ENCODE measurements around the gene OR10J4.
"Not testable (repeated sequence)": the region's sequence is repeated elsewhere in the genome, so short reads cannot be mapped to it uniquely, and the experiment has no call there.

OR10J4 gene

DNA sequence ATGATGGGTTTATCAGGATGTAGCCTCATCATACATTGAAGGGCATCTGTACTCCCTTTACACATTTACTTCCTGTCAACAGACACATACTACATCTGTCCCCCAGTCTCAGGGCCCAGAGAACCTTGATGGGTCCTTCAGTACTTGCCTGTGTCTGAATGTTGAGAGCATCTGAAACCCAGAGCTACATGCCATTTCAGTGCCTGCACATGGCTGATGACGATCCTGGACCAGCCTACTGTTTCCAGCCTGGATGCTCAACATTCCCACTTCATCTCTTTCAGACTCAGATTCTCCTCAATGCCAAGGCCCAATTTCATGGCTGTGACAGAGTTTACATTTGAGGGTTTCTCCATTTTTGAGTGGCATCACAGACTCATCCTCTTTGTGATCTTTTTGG, at the start of gene OR10J4:
TSS of gene OR10J4 (plus strand) at position 301 of the 400 bp plus-strand sequence.
- DNase-seq (ENCODE audit: low read depth), result no peak

DNA sequence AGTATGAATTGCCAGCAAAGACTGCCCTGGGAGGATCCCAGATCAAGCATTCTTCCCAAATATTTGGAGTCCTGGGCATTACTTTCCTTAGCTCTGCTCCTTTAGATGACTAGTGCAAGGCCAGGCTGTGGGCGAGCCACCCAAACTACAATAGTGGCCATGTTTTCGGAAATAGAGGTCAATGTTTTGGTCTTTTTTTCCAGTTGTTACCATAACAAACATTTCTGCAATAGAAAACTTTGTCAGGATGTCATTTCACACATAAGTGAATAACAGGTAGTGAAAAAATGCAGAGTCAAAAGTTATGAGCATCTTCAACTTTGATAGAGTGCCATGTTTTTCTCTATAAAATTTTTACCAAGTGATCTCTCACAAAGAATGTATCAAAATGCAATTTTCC, 25.2 kb upstream of the OR10J4 start:
- DNase-seq (ENCODE audit: low read depth), result no peak

DNA sequence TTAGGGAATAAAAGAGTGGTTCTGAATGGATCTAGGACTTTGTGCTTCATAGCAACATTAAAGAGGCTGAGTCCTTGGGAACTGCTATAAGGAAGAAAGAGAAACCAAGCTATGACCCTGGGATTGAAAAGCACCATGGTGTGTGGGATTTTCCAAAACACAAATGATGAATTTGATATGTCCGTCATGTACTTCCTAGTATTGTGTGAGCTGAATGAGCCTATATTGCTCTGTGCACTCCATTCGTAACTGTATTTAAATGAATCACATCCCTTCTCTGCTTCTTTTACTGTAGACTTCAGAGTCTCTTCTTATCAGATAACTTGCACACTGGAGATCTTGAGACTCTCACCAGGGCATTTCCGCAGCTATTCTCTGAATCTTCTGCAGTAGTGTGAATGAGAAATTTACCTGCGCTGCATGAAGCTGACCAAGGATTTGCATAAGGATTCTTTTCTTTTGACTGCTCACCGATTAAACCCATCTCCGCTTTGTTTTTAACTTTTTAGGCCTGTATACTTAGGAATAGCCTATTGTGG, 23.1 kb upstream of the OR10J4 start:
- no peak for DNase-seq (ENCODE audit: low read depth)

DNA sequence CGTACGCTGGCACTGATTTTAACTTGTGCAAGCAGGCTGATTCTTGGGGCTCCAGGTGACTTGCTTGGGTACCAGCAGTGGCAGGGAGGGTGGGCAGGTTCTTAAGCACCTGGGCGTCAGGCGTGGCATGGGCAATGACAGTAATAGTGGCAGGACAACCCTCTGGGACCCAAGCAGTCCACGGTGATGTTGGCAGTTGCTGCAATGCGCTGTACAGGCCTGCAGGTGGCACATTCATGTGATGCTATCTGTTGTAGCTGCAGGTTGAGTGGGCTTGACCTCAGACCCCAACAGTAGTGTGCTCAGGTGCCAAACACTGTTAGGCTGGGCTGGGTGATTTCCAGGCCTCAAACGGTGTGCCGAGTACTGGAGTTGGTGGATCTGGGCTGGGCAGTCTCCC, 10.2 kb upstream of the OR10J4 start:
- DNase-seq (ENCODE audit: low read depth), result no peak

DNA sequence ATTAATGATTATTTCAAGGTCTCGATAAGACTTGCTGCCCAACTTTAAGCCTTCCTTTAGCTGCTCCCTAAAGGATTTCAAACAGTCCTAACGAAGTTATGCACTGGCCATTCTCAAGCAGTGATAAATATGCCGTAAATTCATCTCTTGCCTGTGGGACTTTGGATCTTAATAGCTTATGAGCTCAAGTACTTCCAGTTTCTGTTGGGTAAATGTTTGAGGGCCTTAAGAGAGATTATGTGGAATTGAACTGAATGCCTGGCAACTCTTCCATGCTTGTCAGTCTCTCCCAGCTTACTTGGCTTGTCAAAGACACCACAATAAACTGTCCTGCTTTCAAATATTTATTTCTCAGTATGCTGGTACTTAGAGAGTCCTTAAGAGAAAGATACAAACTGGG, 3.5 kb upstream of the OR10J4 start:
- no peak for DNase-seq (ENCODE audit: low read depth)

DNA sequence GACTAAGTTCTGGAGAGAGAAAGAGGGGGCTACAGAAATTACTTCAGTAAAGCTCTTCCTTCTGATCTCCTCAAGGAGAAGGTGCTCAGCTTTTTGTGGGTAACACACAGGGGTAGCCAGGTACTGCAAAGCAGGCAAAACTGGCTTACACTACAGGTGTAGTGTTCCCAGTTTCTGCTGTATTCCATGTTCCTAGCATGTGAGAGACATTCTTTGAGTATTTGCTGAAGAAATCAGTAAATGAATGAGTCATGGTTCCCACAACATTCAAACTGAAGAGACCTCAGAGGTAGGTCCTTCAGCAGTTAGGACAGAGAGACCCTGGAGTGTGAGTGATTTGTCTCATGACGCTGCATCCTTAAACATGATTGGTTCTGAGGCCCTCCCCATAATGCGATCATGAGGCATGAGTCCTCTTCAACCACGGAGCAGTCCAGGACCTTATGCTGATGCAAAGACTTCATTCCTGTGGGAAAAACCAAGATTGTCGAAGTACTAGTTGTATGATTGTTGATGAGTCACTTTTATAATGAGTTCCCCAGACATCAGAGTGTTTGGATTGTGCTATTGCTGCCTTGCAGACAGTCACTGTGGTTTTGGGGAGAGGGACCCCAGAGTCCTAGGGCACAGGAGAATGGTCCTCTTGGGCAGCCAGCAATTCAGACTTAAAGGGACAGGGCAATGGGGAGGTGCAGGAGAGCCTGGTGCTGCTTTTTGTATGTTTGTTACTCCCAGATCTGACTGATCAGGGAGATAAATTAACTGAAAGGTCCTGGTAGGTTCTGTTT, 2.7 kb upstream of the OR10J4 start:
- DNase-seq (ENCODE audit: low read depth), result no peak

DNA sequence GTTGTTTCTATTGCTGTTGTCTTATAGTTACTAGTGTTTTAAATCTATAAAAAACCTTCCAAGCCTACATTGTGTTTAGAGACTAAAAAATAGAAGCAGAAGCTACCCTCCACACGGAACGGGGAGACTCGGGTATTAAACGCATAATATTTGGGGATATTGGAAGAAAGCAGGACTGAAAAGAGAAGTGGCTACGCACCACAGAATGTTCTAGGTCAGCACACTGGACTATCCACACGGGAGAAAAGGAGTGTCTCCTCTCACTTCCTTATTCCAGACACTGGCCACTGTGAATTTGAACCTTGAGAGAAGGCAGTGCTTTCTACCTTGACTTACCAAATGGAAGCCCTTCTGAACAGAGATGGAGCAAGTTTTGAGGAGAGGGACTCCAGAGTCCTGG, 1.0 kb upstream of the OR10J4 start:
- DNase-seq (ENCODE audit: low read depth), result no peak

DNA sequence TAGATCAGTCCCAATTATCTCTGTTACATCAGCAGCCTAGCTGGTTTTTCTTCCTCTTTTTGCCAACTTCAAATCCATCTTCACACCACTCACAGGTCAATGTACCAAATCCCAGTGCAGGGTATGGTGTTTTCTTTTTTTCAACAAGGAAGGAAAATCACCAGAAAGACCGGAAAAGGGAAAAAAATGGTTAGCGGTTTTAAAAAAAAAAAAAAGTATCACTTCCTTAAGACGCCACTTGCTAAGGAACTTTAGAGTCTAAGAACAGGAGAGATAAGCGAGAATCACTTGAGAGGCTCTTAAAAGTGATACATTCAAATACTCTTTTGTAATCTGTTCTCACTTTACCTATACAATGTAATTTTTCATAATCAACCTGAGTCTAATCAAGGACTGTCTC, 4.5 kb downstream of the OR10J4 start:
- no peak for DNase-seq (ENCODE audit: low read depth)

DNA sequence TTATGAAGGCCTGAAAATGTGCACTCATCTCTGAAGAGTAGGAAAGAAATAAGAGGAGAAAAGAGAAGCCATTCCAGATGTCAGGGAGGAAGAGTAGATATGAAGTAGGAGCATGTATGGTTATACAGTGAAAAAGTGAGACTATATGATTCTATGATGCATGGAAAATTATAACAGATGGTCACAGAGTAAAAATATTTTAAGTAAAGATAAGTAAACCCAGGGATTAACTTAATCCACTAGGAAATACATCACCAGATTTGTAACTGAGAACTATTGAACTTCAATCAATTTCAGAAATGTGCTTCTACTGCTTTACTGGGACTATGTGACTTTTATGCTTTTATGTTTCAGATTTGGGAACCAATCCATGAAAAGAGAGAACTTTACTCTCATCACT, 7.4 kb downstream of the OR10J4 start, which contains the start of gene OR10J1:
TSS of gene OR10J1 (plus strand) at position 301 of the 400 bp plus-strand sequence. CDS start at position 371, 70 bp downstream.
- no peak for DNase-seq (ENCODE audit: low read depth)

DNA sequence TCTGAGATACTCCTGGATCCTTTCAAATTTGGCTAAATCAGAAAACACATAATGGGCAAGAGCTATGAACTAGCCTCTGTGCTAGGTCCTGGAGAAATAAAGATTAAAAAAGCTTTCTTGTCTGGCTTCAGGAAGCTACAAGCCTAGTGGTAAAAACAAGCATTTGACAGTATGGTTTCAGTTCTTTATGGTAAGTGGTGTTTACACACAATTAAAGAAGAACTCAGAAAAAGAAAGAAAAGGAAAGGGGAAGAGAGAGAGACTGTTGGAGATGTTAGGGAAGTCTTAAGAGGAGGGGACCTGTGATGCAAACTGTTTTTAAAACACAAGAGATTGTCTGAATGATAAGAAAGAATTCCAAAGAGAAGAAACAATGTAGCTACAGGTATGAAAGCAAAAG, 9.4 kb downstream of the OR10J4 start:
- no peak for DNase-seq (ENCODE audit: low read depth)

DNA sequence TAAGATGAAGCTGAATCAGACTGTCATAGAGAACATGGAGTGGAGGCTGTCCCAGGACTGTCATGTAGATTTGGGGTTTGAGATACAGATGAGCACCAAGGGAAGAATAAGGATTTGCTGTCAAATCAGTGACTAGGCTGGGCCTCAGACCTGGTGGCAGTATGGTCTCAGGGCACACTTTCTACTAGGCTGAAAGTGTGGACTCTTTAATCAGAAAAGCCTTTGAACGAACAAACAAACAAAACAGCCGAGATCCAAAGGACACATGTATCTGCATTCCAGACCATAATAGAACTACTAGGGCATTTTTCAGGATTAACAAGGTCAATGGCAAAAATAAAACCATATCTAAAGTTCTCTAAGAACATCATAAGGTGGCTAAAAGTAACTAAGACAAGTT, 10.4 kb downstream of the OR10J4 start:
- DNase-seq (ENCODE audit: low read depth), result no peak

DNA sequence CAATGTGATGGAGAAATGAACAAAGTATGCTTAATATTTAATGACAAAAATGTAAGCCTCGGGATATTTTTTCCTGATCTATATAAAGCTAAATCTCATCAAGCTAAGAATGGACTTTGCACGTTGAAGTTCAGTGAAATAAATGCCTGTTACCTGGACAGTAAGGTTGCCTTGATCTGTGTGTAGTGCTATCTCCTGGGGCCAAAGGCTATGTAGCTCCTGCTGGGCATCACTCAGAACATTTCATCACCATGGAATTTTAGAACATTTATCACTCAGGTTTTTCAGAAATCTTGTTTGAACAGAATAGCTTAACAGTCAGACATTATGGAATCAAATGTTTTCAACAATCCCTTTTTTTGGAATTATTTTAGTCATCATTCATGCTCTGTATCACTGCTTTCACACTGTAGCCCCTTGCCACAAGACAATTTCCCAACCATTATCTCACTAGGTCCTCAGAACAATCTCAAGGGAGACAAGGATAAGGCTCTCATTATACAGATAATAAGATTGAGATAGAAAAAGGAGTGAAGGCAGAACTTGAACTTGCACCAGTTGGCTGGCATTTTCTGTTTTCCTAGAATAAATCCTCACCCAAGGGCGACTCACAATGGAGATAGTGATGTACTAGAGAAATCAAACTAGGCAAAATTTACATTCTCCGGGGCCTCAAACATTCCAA, 11.2 kb downstream of the OR10J4 start:
- no peak for DNase-seq (ENCODE audit: low read depth)

DNA sequence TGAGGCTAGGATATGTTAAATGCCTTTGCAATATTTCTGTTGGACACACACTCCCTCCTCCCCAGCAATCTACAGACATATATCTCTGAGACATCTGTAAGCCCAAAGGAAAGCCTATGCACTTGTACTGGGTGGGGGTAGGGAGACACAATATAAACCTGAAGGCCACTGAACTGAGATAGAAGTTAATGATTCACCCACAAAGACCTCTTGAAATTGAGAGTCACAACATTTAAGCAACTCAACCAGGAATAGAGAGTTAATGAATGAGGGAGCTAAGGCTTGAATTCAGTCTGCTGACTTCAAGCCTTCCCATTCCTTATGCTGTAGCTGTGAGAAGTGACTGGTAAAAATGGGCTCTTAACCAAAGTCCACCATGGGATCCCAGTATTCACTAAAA, 12.5 kb downstream of the OR10J4 start:
- DNase-seq (ENCODE audit: low read depth), result no peak

DNA sequence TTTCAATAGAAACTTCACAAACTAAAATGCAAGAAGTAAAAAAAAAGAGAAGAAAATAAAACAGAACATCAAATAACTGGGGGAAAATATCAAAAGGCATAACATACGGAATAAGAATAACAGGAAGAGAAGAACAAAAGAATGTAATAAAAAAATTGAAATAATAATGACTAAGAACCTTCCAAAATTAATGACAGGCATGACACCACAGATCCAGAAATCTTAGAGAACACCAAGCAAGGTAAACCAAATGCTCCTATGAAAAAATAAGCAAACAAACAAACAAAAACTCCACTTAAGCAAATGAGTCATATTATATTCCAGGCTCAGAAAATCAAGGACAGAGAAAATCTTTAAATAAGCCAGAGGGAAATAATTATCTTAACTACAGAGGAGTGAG, 16.2 kb downstream of the OR10J4 start:
- no peak for DNase-seq (ENCODE audit: low read depth)

DNA sequence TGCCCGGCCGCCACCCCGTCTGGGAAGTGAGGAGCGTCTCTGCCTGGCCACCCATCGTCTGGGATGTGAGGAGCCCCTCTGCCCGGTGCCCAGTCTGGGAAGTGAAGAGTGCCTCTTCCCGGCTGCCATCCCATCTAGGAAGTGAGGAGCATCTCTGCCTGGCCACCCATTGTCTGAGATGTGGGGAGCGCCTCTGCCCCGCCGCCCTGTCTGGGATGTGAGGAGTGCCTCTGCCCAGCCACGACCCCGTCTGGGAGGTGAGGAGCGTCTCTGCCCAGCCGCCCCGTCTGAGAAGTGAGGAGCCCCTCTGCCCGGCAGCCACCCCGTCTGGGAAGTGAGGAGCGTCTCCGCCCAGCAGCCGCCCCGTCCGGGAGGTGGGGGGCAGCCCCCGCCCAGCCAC, 17.6 kb downstream of the OR10J4 start:
- DNase-seq (ENCODE audit: low read depth), result not testable (repeated sequence)

DNA sequence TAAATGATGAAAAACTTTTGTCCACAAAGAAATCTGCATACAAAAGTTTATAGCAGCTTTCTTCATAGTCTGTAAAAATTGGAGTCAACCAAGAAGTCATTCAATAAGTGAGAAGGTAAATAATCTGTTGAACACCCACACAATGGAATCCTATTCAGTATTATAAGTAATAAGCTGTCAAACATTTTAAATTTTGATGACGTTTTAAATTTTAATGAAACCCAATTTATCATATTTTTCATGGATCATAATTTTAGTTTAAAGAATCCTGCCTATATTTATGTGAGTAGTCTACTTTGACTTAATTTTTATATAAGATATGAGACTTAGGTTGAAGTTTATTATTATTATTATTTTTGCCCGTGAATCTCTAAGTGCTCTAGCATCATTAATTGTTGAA, 27.5 kb downstream of the OR10J4 start:
- no peak for DNase-seq (ENCODE audit: low read depth)

DNA sequence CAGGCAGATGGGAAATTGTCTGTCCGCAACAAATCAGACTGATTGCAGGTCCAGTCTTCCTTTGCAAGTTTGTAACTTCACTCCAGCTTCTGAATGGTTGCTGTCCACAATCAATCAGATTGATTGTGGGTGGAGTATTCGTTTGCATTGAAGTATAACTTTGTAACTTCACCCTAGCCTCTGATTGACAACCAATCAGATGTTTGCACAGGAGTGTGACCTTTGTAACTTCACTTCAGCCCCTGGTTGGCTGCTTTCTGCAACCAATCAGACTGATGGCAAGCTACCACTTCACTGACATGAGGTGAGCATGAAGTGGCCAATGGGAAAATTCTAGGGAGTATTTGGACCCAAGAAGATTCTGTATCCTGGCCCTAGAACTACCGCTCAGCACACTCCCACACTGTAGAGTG, 33.2 kb downstream of the OR10J4 start:
- DNase-seq (ENCODE audit: low read depth), result no peak

DNA sequence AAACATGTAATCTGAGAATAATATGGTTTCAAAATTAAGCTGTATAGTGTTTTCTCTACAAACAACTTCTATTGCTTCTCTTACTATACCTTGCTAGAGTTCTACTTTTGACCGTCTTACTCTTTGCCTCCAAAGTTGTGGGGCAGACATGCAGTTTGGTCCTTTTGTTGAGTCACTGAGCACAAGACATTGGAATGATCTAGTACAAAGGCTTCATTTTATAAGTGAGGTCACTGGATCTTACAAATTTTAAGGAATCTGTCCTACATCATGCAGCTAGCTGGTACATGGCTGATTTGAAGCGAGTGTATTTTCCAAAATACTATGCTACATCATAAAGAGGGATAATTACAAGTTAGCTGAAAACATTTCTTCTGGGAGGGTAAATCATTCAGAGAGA, 36.3 kb downstream of the OR10J4 start:
- no peak for DNase-seq (ENCODE audit: low read depth)

DNA sequence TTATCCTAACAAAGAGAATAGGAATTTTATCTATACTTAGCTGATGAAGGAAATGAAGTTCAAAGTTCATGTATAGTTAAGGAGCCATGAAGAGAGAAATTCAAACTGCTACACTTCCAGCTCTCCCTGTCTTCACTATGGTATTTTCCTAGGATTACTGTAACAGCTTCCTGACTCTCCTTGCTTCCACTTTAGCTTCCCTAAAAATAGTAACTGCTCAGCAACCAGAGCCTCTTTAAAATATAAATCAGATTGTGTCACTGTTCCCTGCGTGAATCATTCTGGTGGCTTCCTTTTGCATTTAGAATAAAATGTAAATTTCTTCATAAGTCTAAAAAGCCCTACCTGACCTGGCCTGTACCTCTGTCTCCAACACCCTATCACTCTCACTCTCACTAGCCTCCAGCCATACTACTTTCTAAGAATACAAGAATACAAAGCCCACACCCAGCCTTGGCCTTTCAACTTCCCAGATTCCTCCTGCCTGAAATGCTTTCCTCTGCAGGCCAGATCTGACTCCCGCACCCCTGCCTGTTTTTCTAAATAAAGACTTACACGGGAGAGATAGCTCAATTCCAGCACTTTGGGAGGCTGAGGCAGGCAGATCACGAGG, 38.0 kb downstream of the OR10J4 start:
- DNase-seq (ENCODE audit: low read depth), result no peak

DNA sequence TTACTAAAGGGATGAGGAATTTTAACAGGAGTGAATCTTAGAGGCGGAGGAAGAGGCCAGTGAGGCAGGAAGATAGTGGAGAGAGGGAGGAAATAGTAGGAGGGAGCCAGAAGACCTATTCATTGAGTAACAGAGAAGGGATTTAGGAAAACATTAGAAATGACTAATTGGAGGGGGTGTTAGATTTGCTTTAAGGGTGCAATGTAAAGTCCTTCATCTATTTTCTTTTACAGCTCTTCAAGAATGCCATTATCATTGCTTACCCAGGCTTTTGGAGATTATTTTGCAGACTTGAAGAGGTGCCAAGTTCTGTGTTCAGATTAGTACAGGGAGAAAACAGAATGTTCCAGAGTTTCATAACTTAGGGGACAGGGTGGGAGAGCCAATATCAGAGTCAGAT, 41.3 kb downstream of the OR10J4 start:
- no peak for DNase-seq (ENCODE audit: low read depth)

DNA sequence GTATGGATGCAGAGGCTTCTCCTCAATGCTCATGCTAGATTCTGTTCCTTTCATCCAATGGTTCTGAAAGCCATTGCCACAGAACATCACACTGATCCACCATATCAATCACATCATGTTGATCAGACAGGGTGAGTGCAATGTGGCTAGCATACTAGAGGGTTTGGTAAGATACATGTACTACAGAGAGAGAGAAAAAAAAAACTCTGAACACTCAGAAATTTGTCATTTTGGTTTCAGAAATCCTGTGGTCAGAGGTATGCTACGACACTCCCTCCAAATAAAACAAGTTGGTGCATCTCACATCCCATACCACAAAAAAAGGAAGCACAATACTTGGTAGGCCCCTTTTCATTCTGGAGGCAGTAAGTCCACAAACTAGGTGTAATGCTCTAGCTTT, 42.9 kb downstream of the OR10J4 start:
- DNase-seq (ENCODE audit: low read depth), result no peak
